Ishikawa (cell line): ENCODE measurements around the gene TEAD4.

ENCODE experiments used
- CEBPB ChIP-seq: IDR thresholded peaks from 2 replicates; pipeline ENCODE4 v1.6.1; 2012
- CREB1 ChIP-seq: IDR thresholded peaks from 2 replicates; pipeline ENCODE4 v1.6.1; 2012; ENCODE audit warnings: low read depth
- EGR1 ChIP-seq: IDR thresholded peaks from 2 replicates; pipeline ENCODE4 v1.6.1; 2012
- EP300 ChIP-seq: IDR thresholded peaks from 2 replicates; pipeline ENCODE4 v1.6.1; 2012; ENCODE audit warnings: borderline replicate concordance
- FOXM1 ChIP-seq: IDR thresholded peaks from 2 replicates; pipeline ENCODE4 v1.6.1; 2012; ENCODE audit warnings: low read depth, borderline replicate concordance
- NFIC ChIP-seq: IDR thresholded peaks from 2 replicates; pipeline ENCODE4 v1.6.1; 2012
- RAD21 ChIP-seq: IDR thresholded peaks from 2 replicates; pipeline ENCODE4 v1.6.1; 2012; ENCODE audit warnings: low read depth
- TAF1 ChIP-seq: IDR thresholded peaks from 2 replicates; pipeline ENCODE4 v1.6.1; 2012; ENCODE audit warnings: low read depth, mild to moderate bottlenecking
- TCF12 ChIP-seq: IDR thresholded peaks from 2 replicates; pipeline ENCODE4 v1.6.1; 2012; ENCODE audit warnings: low read depth
- TEAD4 ChIP-seq: IDR thresholded peaks from 2 replicates; pipeline ENCODE4 v1.6.1; 2012
- YY1 ChIP-seq: IDR thresholded peaks from 2 replicates; pipeline ENCODE4 v1.6.1; 2012; ENCODE audit warnings: low read depth
- ZBTB7A ChIP-seq: IDR thresholded peaks from 2 replicates; pipeline ENCODE4 v1.6.1; 2012; ENCODE audit warnings: low read depth
- TF ChIP-seq, protein P1 (sequence below): IDR thresholded peaks from 2 replicates; pipeline ENCODE4 v1.6.1; 2012; ENCODE audit warnings: low read depth, mild to moderate bottlenecking
- TF ChIP-seq, protein P2 (sequence below): IDR thresholded peaks from 2 replicates; pipeline ENCODE4 v1.6.1; 2012
- TF ChIP-seq, protein P3 (sequence below): IDR thresholded peaks from 2 replicates; pipeline ENCODE4 v1.6.1; 2012

Gene TEAD4

DNA sequence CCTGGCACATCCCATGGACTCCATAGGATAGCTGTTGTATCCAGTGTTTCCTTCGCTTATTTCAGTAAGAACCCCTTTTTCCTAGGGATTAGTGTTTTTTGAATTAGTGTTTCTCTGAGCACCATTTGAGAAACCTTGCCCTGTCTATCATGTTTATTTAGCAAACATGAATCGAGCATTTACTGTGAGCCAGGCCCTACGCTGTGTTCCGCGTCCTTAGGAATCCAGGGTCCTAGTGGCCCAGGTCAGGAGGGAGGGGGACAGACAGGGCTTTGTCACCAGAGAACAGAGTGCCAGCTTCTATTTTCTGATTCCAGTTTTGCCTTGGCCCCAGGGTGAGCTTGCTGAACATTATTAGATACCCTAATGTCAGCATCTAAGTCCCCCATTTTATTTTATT lies 2.5 kb downstream of the TEAD4 start:
- TF ChIP-seq EGR1: no peak
- TF ChIP-seq ZBTB7A: no peak
- TF ChIP-seq, protein P1, sequence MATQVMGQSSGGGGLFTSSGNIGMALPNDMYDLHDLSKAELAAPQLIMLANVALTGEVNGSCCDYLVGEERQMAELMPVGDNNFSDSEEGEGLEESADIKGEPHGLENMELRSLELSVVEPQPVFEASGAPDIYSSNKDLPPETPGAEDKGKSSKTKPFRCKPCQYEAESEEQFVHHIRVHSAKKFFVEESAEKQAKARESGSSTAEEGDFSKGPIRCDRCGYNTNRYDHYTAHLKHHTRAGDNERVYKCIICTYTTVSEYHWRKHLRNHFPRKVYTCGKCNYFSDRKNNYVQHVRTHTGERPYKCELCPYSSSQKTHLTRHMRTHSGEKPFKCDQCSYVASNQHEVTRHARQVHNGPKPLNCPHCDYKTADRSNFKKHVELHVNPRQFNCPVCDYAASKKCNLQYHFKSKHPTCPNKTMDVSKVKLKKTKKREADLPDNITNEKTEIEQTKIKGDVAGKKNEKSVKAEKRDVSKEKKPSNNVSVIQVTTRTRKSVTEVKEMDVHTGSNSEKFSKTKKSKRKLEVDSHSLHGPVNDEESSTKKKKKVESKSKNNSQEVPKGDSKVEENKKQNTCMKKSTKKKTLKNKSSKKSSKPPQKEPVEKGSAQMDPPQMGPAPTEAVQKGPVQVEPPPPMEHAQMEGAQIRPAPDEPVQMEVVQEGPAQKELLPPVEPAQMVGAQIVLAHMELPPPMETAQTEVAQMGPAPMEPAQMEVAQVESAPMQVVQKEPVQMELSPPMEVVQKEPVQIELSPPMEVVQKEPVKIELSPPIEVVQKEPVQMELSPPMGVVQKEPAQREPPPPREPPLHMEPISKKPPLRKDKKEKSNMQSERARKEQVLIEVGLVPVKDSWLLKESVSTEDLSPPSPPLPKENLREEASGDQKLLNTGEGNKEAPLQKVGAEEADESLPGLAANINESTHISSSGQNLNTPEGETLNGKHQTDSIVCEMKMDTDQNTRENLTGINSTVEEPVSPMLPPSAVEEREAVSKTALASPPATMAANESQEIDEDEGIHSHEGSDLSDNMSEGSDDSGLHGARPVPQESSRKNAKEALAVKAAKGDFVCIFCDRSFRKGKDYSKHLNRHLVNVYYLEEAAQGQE: no peak
- TF ChIP-seq, protein P2, sequence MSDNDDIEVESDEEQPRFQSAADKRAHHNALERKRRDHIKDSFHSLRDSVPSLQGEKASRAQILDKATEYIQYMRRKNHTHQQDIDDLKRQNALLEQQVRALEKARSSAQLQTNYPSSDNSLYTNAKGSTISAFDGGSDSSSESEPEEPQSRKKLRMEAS: no peak
- TF ChIP-seq EP300: no peak
- no peak for TF ChIP-seq NFIC
- no peak for TF ChIP-seq CREB1
- TF ChIP-seq TEAD4: no peak
- no peak for TF ChIP-seq TAF1
- TF ChIP-seq CEBPB: no peak
- TF ChIP-seq RAD21: no peak

DNA sequence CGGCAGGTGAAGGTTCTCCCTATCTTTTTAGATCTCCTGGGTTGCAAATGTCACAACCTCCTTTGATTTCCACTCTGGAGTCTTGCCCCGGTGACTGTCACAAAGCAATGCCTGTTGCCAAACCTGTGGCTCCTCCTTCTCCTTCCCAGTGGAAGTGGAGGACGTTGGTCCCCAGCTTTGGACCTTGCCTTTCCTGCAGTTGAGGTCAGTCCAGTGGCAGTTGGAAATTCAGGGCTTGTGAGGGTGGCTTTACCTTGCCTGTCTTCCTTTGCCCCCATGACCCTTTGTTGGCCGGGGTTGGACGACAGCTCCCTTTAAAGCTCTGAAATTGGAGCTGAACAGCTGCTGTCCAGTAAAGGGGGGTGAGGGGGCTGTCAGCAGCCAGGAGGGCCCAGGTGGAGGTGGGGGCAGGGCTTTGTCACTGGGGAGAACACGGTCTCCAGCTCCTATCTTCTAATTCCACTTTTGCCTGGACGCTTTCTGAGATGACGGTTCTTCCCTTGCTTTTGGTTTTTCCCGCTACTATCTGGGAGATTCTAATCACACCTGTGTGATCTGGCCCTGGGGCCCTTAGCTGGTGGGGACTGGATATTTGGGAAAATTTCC lies 4.1 kb downstream of the TEAD4 start:
- TF ChIP-seq RAD21 (no peak), EGR1 (no peak), NFIC (no peak), EP300 (no peak), ZBTB7A (no peak), TCF12 (no peak)
- TF ChIP-seq, protein P1: no peak
- TF ChIP-seq, protein P3, sequence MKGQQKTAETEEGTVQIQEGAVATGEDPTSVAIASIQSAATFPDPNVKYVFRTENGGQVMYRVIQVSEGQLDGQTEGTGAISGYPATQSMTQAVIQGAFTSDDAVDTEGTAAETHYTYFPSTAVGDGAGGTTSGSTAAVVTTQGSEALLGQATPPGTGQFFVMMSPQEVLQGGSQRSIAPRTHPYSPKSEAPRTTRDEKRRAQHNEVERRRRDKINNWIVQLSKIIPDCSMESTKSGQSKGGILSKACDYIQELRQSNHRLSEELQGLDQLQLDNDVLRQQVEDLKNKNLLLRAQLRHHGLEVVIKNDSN: no peak
- TF ChIP-seq, protein P2: no peak

DNA sequence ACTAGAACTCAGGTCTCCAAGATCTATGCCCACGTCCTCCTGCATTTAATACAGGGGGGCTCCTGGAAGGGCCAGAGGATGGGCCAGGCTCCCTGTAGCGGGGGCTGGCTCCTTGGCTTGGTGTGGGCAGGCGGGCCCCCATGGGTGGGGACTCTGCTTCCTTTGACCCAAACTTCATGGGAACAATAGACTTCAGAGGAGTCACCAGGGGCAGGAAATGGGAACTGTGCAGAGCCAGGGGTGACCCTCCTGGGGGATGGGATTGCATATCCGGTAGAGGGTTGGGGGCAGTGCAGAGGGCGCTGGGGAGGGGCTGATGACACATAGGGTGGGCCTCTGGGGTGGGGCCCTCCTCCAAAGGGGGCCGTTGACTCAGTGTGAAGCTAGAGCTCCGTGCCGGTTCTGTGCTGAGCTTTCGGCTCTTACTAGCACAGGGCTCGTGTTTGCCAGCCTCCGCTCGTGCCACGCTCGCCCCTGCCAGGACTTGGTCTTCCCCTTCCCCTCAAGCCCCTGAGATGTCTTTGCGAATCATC lies 4.6 kb downstream of the TEAD4 start:
- no peak for TF ChIP-seq FOXM1
- TF ChIP-seq TCF12: no peak
- TF ChIP-seq CREB1: no peak
- TF ChIP-seq, protein P1: no peak
- no peak for TF ChIP-seq ZBTB7A
- TF ChIP-seq EGR1: no peak
- no peak for TF ChIP-seq YY1
- TF ChIP-seq, protein P3: no peak
- no peak for TF ChIP-seq TAF1

DNA sequence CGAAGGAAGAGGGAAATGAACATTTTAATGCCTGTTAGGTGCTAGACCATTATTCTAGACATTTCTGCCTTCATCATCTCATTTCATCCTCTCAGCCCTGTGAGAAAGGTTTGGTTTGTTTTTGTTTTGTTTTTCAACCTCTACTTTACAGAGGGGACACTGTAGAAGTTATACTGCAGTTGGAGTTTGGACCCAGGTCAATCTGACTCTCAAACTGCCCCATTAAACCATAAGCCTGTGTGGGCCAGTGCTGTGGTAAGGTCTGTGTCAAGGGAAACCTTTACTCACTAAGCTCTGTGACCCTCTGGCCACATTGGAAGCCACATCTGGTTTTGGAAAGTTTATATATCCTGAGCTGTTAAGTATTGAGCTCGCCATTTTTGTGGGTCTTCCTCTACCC lies 8.5 kb downstream of the TEAD4 start:
- no peak for TF ChIP-seq EP300
- TF ChIP-seq, protein P2: no peak
- TF ChIP-seq TAF1: no peak
- TF ChIP-seq EGR1: no peak
- no peak for TF ChIP-seq TCF12
- no peak for TF ChIP-seq FOXM1
- no peak for TF ChIP-seq YY1
- no peak for TF ChIP-seq CREB1
- TF ChIP-seq, protein P1: no peak
